ENCODE measurements around the gene PIP4K2B.

PIP4K2B gene

DNA sequence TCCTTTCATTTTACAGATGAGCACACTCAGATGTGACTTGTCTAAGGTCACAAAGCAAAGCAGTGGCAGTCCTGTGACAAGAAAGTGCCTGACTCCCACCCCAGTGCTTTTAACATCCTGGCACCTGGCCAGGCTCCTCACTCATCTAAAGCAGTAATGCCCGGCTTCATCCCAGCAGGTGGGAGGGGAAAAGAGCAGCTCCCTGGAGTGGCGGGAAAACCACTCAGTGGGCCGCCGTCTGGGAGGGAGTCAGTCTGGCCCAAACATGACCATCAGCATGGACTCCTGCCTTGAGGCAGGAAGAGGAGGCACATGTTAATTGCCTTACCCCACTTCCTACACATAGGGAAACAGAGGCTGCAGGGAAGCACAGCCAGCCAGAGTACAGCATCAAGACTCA lies 53.8 kb downstream of the PIP4K2B start:
- no peaks in the 10 kb centered on the region for H3K27me3 ChIP-seq (ENCODE audit: control insufficient read depth in 3 of 3, insufficient read depth in 3 of 3, low read depth in 1 of 3, low read length in 3 of 3)
- H3K18ac ChIP-seq (ENCODE audit: low read length), result no peak overlapping the region
- WGBS, 2 donors (ENCODE audit: extremely low coverage in 2 of 2, insufficient read length in 2 of 2, insufficient replicate concordance in 1 of 2), result no CpG with 5 or more reads among the region's 4 CpGs
- H2BK12ac ChIP-seq (ENCODE audit: low read length), result no peak overlapping the region
- peaks cover 32% of the 10 kb centered on the region for H3K79me1 ChIP-seq (ENCODE audit: low read depth, low read length)
- H3K9me3 ChIP-seq (replicated peaks in 1 of 2; ENCODE audit: control insufficient read depth in 2 of 2, insufficient read depth in 1 of 2, low read depth in 1 of 2, low read length in 2 of 2), result no peaks in the 10 kb centered on the region
- peaks cover 7 to 35% of the 10 kb centered on the region in 2 donors for H3K36me3 ChIP-seq (replicated peaks in 1 of 2; ENCODE audit: control insufficient read depth in 2 of 2, insufficient read depth in 2 of 2, low read length in 2 of 2)
- H3K14ac ChIP-seq (ENCODE audit: low read length), result no peak overlapping the region
- DNase-seq (ENCODE audit: low spot score), result no peak
- no peak overlapping the region for H4K91ac ChIP-seq (ENCODE audit: low read depth, low read length, poor library complexity)
- H2BK120ac ChIP-seq (ENCODE audit: low read depth, low read length), result no peak overlapping the region
- no peak overlapping the region for H4K8ac ChIP-seq (ENCODE audit: low read depth, low read length)
- H3K4ac ChIP-seq (ENCODE audit: low read length), result no peak overlapping the region
- no peak overlapping the region for H3K27ac ChIP-seq (replicated peaks; ENCODE audit: low read length)
- peaks cover 25 to 26% of the 10 kb centered on the region in 2 donors for H3K4me1 ChIP-seq (ENCODE audit: control insufficient read depth in 2 of 2, insufficient read depth in 1 of 2, low read depth in 1 of 2, low read length in 2 of 2)
- no peak overlapping the region for H2AK5ac ChIP-seq (ENCODE audit: low read depth, low read length)
- H3K4me2 ChIP-seq (ENCODE audit: insufficient read depth, low read length, poor library complexity, severe bottlenecking), result no peak overlapping the region
- H3K4me3 ChIP-seq (ENCODE audit: low read length in 2 of 2), result no peak overlapping the region
- no peak overlapping the region for H2BK15ac ChIP-seq (ENCODE audit: low read length)
- H3K9ac ChIP-seq (ENCODE audit: low read depth, low read length, poor library complexity), result no peak overlapping the region
- H3K23ac ChIP-seq (ENCODE audit: low read depth, low read length, poor library complexity), result no peak overlapping the region
- no peak overlapping the region for H2AFZ ChIP-seq (ENCODE audit: low read length)
- no peak overlapping the region for H2BK5ac ChIP-seq (ENCODE audit: low read length)

DNA sequence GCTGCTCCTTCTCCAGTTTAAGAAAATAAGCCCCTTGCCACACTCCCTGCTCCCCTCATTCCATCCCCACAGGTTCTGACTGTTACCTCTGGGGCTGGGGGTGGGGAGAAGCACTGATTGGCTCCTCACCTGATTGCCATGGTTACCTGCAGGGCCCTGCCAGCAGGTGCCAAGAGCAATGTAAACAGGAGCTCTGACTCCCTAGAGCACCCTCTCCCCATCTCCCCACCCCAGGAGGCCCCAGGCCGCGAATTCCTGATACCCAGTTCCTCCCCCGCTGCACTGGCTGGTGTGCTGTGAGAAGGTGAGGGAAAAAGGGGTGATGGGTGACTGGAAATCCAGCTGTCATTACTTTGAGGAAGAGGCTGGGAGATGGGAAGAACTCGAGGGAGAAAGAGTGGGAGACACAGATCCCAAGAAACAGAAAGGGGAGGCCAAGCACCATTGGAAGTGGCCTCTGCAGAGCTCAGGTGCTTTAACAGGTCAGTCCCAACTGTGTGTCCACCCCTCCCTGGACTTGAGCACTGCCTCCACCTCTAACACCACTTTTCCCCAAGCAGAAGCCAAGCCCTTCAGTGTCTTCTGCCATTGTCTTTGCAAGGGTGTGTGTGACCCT lies 55.7 kb downstream of the PIP4K2B start:
- no CpG with 5 or more reads among the region's 4 CpGs for WGBS, 2 donors (ENCODE audit: extremely low coverage in 2 of 2, insufficient read length in 2 of 2, insufficient replicate concordance in 1 of 2)
- H3K23ac ChIP-seq (ENCODE audit: low read depth, low read length, poor library complexity), result no peak overlapping the region
- H2BK120ac ChIP-seq (ENCODE audit: low read depth, low read length), result no peak overlapping the region
- no peak overlapping the region for H3K9ac ChIP-seq (ENCODE audit: low read depth, low read length, poor library complexity)
- H2BK12ac ChIP-seq (ENCODE audit: low read length), result no peak overlapping the region
- peaks cover 22 to 50% of the 10 kb centered on the region in 2 donors for H3K36me3 ChIP-seq (replicated peaks in 1 of 2; ENCODE audit: control insufficient read depth in 2 of 2, insufficient read depth in 2 of 2, low read length in 2 of 2)
- H2BK15ac ChIP-seq (ENCODE audit: low read length), result no peak overlapping the region
- peaks cover 34% of the 10 kb centered on the region for H3K79me1 ChIP-seq (ENCODE audit: low read depth, low read length)
- H3K4me3 ChIP-seq (ENCODE audit: low read length in 2 of 2), result no peak overlapping the region
- no peaks in the 10 kb centered on the region for H3K27me3 ChIP-seq (ENCODE audit: control insufficient read depth in 3 of 3, insufficient read depth in 3 of 3, low read depth in 1 of 3, low read length in 3 of 3)
- H3K4ac ChIP-seq (ENCODE audit: low read length), result no peak overlapping the region
- H3K4me2 ChIP-seq (ENCODE audit: insufficient read depth, low read length, poor library complexity, severe bottlenecking), result no peak overlapping the region
- H4K91ac ChIP-seq (ENCODE audit: low read depth, low read length, poor library complexity), result no peak overlapping the region
- H2AK5ac ChIP-seq (ENCODE audit: low read depth, low read length), result no peak overlapping the region
- H3K14ac ChIP-seq (ENCODE audit: low read length), result no peak overlapping the region
- peak overlapping the region; percentile 58 for H2BK5ac ChIP-seq (ENCODE audit: low read length)
- H4K8ac ChIP-seq (ENCODE audit: low read depth, low read length), result no peak overlapping the region
- H3K9me3 ChIP-seq (replicated peaks in 1 of 2; ENCODE audit: control insufficient read depth in 2 of 2, insufficient read depth in 1 of 2, low read depth in 1 of 2, low read length in 2 of 2), result no peaks in the 10 kb centered on the region
- no peak overlapping the region for H3K27ac ChIP-seq (replicated peaks; ENCODE audit: low read length)
- no peak for DNase-seq (ENCODE audit: low spot score)
- no peak overlapping the region for H3K18ac ChIP-seq (ENCODE audit: low read length)
- H3K4me1 ChIP-seq (ENCODE audit: control insufficient read depth in 2 of 2, insufficient read depth in 1 of 2, low read depth in 1 of 2, low read length in 2 of 2), result peaks cover 23 to 25% of the 10 kb centered on the region in 2 donors
- no peak overlapping the region for H2AFZ ChIP-seq (ENCODE audit: low read length)

DNA sequence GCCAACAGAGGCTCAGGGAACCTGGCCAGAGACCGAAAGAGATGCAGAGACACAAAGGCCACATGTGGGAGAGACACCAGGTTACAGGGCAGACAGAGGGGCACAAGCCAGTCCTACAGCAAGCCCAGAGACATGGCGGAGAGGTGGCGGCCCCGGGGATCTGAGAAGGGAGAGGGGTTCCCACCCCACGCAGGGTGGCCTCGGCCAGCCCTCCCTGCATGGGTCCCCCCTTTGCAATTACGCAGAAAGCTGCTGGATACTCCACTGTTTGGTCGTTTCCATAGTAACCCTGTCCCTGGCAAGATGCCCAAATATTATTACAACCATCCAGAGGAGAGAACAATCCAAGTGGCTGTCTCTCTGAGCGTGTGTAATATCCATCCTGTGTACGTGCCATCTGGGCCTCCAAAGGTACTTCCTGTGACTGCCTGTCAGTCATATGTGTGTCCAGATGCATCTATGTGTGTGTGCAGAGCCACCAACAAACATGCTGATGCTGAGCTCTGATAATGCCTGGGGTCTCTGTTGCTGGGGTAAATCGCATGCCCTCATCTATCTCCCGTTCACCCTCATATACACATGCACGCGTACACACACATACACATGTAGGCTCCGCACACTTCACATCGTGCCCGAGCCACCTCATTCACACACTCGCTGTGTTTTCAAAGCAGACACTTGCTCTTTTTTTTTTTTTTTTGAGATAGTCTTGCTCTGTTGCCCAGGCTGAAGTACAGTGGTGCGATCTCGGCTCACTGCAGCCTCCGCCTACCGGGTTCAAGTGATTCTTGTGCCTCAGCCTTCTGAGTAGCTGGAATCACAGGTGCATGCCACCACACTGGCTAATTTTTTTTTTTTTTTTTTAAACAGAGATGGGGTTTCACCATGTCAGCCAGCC lies 56.7 kb downstream of the PIP4K2B start:
- H3K27ac ChIP-seq (replicated peaks; ENCODE audit: low read length), result no peak overlapping the region
- peaks cover 31 to 59% of the 10 kb centered on the region in 2 donors for H3K36me3 ChIP-seq (replicated peaks in 1 of 2; ENCODE audit: control insufficient read depth in 2 of 2, insufficient read depth in 2 of 2, low read length in 2 of 2)
- H3K14ac ChIP-seq (ENCODE audit: low read length), result no peak overlapping the region
- no peaks in the 10 kb centered on the region for H3K9me3 ChIP-seq (replicated peaks in 1 of 2; ENCODE audit: control insufficient read depth in 2 of 2, insufficient read depth in 1 of 2, low read depth in 1 of 2, low read length in 2 of 2)
- no CpG with 5 or more reads among the region's 22 CpGs for WGBS, 2 donors (ENCODE audit: extremely low coverage in 2 of 2, insufficient read length in 2 of 2, insufficient replicate concordance in 1 of 2)
- H3K27me3 ChIP-seq (ENCODE audit: control insufficient read depth in 3 of 3, insufficient read depth in 3 of 3, low read depth in 1 of 3, low read length in 3 of 3), result no peaks in the 10 kb centered on the region
- no peak overlapping the region for H2BK15ac ChIP-seq (ENCODE audit: low read length)
- peaks cover 23 to 25% of the 10 kb centered on the region in 2 donors for H3K4me1 ChIP-seq (ENCODE audit: control insufficient read depth in 2 of 2, insufficient read depth in 1 of 2, low read depth in 1 of 2, low read length in 2 of 2)
- no peak overlapping the region for H3K9ac ChIP-seq (ENCODE audit: low read depth, low read length, poor library complexity)
- H3K4ac ChIP-seq (ENCODE audit: low read length), result no peak overlapping the region
- peaks cover 34% of the 10 kb centered on the region for H3K79me1 ChIP-seq (ENCODE audit: low read depth, low read length)
- no peak overlapping the region for H4K8ac ChIP-seq (ENCODE audit: low read depth, low read length)
- H3K4me3 ChIP-seq (ENCODE audit: low read length in 2 of 2), result peak overlapping the region in 1 of 2 donors; percentile 27
- no peak overlapping the region for H3K4me2 ChIP-seq (ENCODE audit: insufficient read depth, low read length, poor library complexity, severe bottlenecking)
- no peak overlapping the region for H2BK120ac ChIP-seq (ENCODE audit: low read depth, low read length)
- no peak overlapping the region for H2BK5ac ChIP-seq (ENCODE audit: low read length)
- DNase-seq (ENCODE audit: low spot score), result no peak
- no peak overlapping the region for H3K23ac ChIP-seq (ENCODE audit: low read depth, low read length, poor library complexity)
- no peak overlapping the region for H2AFZ ChIP-seq (ENCODE audit: low read length)
- no peak overlapping the region for H2BK12ac ChIP-seq (ENCODE audit: low read length)
- H4K91ac ChIP-seq (ENCODE audit: low read depth, low read length, poor library complexity), result no peak overlapping the region
- no peak overlapping the region for H3K18ac ChIP-seq (ENCODE audit: low read length)
- no peak overlapping the region for H2AK5ac ChIP-seq (ENCODE audit: low read depth, low read length)

DNA sequence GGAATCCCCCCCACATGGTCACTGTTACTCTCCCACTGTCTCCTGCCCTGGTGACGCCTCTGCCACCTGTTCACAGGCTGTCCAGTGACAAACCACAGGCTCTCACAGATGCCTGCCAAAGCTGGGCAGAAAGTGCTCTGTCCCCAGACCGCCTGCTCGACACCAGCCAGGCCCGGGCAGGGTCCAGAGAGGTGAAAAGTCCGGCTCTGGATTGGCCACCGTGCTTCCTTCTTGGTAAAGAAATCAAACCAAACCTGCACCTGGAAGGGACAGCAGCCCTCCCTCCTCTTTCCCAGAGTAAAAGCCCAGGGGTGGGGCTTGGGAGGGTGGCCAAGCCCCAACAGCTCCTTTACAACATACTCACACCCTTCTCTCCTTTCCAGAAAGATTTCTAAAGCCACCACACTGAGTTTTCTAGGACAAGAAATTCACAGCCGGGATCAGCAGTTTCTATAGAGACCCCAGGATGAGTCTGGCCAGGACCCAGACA lies 57.4 kb downstream of the PIP4K2B start:
- Histone ChIP-seq H2BK12ac (ENCODE audit: low read length) (no peak overlapping the region), H3K36me3 (replicated peaks in 1 of 2; ENCODE audit: control insufficient read depth in 2 of 2, insufficient read depth in 2 of 2, low read length in 2 of 2) (peaks cover 31 to 65% of the 10 kb centered on the region in 2 donors), H4K91ac (ENCODE audit: low read depth, low read length, poor library complexity) (no peak overlapping the region), H3K27ac (replicated peaks; ENCODE audit: low read length) (no peak overlapping the region), H2BK120ac (ENCODE audit: low read depth, low read length) (no peak overlapping the region), H2BK5ac (ENCODE audit: low read length) (no peak overlapping the region), H3K18ac (ENCODE audit: low read length) (no peak overlapping the region), H3K9ac (ENCODE audit: low read depth, low read length, poor library complexity) (no peak overlapping the region), H3K27me3 (ENCODE audit: control insufficient read depth in 3 of 3, insufficient read depth in 3 of 3, low read depth in 1 of 3, low read length in 3 of 3) (no peaks in the 10 kb centered on the region), H3K4ac (ENCODE audit: low read length) (no peak overlapping the region), H3K4me1 (ENCODE audit: control insufficient read depth in 2 of 2, insufficient read depth in 1 of 2, low read depth in 1 of 2, low read length in 2 of 2) (peaks cover 23 to 25% of the 10 kb centered on the region in 2 donors), H3K4me2 (ENCODE audit: insufficient read depth, low read length, poor library complexity, severe bottlenecking) (no peak overlapping the region), H3K14ac (ENCODE audit: low read length) (no peak overlapping the region), H2AFZ (ENCODE audit: low read length) (no peak overlapping the region), H3K4me3 (ENCODE audit: low read length in 2 of 2) (no peak overlapping the region), H3K23ac (ENCODE audit: low read depth, low read length, poor library complexity) (no peak overlapping the region), H4K8ac (ENCODE audit: low read depth, low read length) (no peak overlapping the region), H2AK5ac (ENCODE audit: low read depth, low read length) (no peak overlapping the region), H3K9me3 (replicated peaks in 1 of 2; ENCODE audit: control insufficient read depth in 2 of 2, insufficient read depth in 1 of 2, low read depth in 1 of 2, low read length in 2 of 2) (no peaks in the 10 kb centered on the region), H2BK15ac (ENCODE audit: low read length) (no peak overlapping the region), H3K79me1 (ENCODE audit: low read depth, low read length) (peaks cover 31% of the 10 kb centered on the region)
- no peak for DNase-seq (ENCODE audit: low spot score)
- no CpG with 5 or more reads among the region's 7 CpGs for WGBS, 2 donors (ENCODE audit: extremely low coverage in 2 of 2, insufficient read length in 2 of 2, insufficient replicate concordance in 1 of 2)
